Measurements from ENCODE around the gene ZYG11A.

The ZYG11A gene

DNA sequence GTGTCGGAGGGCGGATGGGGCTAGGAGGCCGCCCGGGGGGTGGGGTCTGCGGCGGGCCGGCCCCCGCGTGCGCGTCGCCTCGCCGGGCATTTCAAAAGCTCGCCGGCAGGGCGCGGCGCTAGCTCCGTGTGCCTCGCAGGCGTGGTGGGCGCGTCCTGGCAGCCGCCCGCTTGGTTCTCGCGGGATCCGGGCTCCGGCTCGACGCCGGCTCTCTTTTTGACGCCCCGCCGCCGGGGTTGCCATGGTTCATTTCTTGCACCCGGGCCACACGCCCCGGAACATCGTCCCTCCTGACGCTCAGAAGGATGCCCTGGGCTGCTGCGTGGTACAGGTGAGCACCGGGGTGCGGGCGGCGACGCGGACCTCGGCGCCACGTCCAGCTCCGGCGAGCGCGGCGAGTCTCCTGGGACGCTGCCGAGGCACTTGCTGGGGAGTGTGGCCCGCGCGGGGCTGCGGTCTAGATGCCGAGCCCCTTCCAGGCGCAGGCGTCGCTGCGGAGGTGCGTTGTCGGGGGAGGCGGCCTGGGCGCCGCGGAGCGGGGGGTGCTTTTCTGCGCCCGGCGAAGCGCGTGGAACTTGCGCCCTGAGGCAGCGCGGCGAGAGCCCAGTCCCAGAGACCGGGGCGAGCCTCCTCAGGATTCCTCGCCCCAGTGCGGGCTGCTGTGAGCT is at the start of gene ZYG11A:
ZYG11A (plus strand) TSS at position 118 of the 668 bp plus-strand sequence; CDS start at position 242, 124 bp downstream.
- TF ChIP-seq GATA3 (IDR thresholded peaks at IDR 0.05; ENCODE audit: low read depth, low read length), result no peak
- TF ChIP-seq GATA2 (IDR thresholded peaks at IDR 0.05; ENCODE audit: low read depth, low read length), result no peak

DNA sequence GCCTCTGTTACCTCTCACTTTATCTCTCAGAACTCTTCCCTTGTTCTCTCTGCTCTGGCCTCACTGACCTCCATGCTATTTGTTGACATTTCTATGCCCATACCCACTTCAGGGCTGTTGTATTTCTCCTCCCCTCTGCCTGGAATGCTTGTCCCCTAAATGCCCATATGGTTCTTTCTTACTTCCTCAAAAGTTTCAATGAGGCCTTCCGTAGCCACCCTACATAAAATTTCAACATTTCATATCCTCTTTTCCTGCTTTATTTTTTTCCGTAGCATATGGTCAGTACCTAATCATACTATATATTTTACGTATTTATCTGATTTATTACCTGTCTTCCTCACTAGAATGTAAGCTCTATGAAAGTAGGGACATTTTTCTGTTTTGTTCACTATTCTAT is 47.1 kb upstream of the ZYG11A start:
- TF ChIP-seq GATA3 (IDR thresholded peaks at IDR 0.05; ENCODE audit: low read depth, low read length) (no peak), GATA2 (IDR thresholded peaks at IDR 0.05; ENCODE audit: low read depth, low read length) (no peak)

DNA sequence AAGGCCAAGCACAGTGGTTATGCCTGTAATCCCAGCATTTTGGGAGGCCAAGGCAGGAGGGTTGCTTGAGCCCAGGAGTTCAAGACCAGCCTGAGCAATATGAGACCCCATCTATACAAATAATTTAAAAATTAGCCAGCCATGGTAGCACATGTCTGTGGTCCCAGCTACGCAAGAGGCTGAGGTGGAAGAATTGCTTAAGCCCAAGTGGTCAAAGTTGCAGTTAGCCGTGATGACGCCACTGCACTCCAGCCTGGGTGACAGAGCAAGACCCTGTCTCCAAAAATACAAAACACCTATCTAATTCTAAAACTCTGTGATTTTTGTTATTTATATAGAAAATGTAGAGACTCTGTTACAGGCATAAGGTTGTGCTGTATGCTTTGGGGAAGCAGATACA is 44.2 kb upstream of the ZYG11A start:
- TF ChIP-seq GATA3 (IDR thresholded peaks at IDR 0.05; ENCODE audit: low read depth, low read length), result no peak

DNA sequence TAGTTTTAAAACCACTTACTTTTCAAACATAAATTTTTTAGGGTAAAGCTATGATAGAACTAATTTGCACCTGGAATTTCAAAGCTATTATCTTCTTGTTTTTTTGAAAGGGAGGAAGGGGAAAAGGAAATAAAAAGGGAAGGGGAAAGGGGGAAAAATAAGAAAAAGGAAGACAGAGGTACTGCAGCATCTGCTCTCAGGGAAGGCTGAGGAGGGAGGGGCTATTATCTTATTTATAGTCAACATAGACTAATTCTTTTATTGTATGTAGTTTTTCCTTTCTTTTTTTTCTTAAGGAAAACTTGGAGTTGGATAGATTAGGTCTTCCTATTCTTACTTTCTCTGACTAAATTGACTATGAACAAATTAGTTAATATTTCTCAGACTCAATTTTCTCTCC is 41.5 kb upstream of the ZYG11A start:
- no peak for TF ChIP-seq GATA3 (IDR thresholded peaks at IDR 0.05; ENCODE audit: low read depth, low read length)
- no peak for TF ChIP-seq GATA2 (IDR thresholded peaks at IDR 0.05; ENCODE audit: low read depth, low read length)

DNA sequence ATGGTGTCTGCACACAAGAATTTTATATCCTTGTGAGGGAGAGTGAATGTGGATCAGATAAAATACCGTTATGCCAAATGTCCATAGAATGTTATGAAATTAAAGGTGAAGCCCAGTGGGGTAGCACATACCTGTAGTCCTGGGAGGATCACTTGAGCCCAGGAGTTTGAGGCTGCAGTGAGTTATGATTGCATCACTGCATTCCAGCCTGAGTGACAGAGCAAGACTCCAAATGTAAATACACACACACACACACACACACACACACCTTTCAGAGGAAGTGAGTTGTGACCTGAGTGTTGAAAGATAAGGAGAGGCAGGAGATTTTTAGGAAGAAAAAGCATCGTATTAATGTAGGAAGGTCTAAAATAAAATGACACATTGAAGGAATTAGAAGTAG is 28.1 kb upstream of the ZYG11A start:
- TF ChIP-seq GATA3 (IDR thresholded peaks at IDR 0.05; ENCODE audit: low read depth, low read length), result no peak
- no peak for TF ChIP-seq GATA2 (IDR thresholded peaks at IDR 0.05; ENCODE audit: low read depth, low read length)

DNA sequence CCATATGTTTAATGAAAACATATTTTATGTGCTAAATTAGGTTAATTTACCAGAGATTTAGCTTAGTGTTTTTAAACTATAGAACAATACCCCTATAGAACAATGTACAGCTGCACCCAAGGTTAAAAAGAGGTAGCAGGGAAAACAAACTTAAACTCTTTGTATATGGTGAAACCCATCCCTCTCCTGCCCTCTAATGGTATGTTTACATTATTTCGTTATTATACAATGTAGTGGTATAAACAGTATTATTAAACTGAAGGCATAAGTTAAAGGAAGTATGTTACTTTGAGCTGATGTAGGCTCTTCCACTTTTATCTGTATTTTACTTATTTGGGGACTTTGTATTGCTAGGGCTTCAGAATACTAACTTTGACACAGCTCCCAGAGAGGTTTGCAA is 16.7 kb upstream of the ZYG11A start:
- TF ChIP-seq GATA3 (IDR thresholded peaks at IDR 0.05; ENCODE audit: low read depth, low read length), result no peak
- no peak for TF ChIP-seq GATA2 (IDR thresholded peaks at IDR 0.05; ENCODE audit: low read depth, low read length)

DNA sequence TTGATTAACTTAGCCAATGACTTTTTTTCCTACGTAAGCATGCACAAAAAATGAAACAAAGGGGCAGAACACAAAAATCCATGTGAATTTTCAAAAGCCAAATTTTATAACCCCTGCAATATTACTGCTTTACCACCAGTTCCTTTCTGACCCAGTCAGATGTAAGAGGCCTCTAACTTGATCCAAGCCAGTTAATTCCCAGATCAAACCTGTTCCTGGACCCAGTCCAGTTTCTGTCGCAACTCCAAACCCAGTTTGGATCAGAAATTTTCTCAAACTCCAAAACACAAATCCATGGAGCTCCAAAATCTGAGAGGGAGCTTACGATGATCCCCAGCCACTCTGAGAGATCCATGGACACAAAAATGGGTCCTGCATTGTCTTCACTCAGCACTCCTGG is 7.8 kb upstream of the ZYG11A start:
- TF ChIP-seq GATA3 (IDR thresholded peaks at IDR 0.05; ENCODE audit: low read depth, low read length), result no peak
- TF ChIP-seq GATA2 (IDR thresholded peaks at IDR 0.05; ENCODE audit: low read depth, low read length), result no peak

DNA sequence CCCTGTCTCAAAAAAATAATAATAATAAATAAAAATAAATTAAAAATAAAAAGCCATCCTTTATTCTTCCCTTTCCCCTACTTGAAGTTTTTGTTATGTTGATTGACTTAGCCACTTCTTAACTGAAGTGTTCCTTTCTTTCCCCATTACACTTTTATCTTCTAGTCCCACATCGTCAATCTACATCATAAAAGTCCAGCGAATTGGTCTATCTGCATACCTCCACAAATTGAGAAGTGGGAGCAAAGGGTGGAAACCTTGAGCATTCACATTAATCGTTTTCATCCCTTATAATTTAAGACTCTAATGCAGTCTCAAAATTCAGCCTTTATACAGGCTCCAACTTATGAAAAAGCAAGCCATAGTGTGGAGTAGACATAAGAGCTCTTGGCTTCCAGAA is 6.5 kb upstream of the ZYG11A start:
- TF ChIP-seq GATA2 (IDR thresholded peaks at IDR 0.05; ENCODE audit: low read depth, low read length), result no peak
- TF ChIP-seq GATA3 (IDR thresholded peaks at IDR 0.05; ENCODE audit: low read depth, low read length), result no peak

DNA sequence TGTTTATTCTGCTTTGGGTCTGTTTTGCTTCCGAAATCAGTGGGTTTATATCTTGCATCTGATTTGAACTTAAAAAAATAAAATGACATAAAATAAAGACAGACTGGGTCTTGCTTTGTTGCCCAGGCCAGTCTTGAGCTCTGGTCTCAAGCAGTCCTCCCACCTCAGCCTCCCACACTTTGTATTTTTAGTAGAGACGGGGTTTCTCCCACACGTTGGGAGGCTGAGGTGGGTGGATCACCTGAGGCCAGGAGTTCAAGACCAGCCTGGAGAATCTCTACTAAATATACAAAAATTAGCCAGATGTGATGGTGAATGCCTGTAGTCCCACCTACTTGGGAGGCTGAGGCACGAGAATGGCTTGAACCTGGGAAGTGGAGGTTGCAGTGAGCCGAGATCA is 5.9 kb downstream of the ZYG11A start:
- TF ChIP-seq GATA3 (IDR thresholded peaks at IDR 0.05; ENCODE audit: low read depth, low read length) (no peak), GATA2 (IDR thresholded peaks at IDR 0.05; ENCODE audit: low read depth, low read length) (no peak)

DNA sequence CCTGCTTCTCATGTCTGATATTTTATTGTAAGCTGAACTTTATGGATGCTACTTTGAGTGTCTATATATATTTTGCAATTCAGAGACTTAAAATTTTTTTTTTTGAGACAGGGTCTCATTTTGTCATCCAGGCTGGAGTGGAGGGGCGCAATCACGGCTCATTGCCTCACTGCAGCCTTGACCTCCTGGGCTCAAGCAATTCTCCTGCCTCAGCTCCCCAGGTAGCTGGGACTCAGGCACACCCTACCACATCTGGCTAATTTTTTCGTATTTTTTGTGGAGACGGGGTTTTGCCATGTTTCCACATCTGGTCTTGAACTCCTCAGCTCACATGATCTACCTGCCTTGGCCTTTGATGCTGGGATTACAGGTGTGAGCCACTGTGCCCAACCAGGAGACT is 8.4 kb downstream of the ZYG11A start:
- TF ChIP-seq GATA3 (IDR thresholded peaks at IDR 0.05; ENCODE audit: low read depth, low read length), result no peak
- no peak for TF ChIP-seq GATA2 (IDR thresholded peaks at IDR 0.05; ENCODE audit: low read depth, low read length)

DNA sequence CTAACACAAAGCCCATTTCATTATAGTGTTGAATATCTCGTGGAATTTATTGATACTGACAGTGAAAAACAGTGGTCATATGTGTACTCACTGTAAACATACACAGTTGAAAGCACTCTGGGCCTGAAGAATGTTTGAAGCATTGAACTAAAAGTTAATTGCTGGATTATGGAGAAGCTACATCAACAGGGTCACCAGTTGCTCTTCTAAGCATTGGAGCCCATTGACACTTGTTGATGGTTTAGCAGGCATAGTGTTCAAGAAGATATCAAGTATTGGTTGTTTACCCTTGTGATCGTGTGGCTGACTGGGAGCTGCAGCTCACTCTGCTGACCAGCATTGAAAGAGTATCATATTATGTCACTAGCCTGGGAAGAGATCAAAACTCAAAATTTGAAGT is 10.3 kb downstream of the ZYG11A start:
- TF ChIP-seq GATA2 (IDR thresholded peaks at IDR 0.05; ENCODE audit: low read depth, low read length) (no peak), GATA3 (IDR thresholded peaks at IDR 0.05; ENCODE audit: low read depth, low read length) (no peak)

DNA sequence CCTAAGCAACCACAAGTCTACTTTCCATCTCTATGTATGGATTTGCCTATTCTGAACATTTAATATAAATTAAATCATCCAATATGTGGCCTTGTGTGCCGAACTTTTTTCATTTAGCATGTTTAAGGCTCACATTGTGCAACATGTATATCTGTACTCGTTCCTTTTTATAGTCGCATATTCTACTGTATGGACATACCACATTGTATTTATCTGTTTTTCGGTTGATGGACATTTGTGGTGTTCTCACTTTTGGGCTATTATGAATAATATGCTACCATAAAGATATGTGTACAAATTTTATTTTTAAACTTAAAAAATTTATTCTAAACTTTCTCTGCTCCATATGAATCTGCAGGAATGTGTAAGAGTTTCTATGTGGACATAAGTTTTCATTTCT is 13.0 kb downstream of the ZYG11A start:
- TF ChIP-seq GATA2 (IDR thresholded peaks at IDR 0.05; ENCODE audit: low read depth, low read length) (no peak), GATA3 (IDR thresholded peaks at IDR 0.05; ENCODE audit: low read depth, low read length) (no peak)

DNA sequence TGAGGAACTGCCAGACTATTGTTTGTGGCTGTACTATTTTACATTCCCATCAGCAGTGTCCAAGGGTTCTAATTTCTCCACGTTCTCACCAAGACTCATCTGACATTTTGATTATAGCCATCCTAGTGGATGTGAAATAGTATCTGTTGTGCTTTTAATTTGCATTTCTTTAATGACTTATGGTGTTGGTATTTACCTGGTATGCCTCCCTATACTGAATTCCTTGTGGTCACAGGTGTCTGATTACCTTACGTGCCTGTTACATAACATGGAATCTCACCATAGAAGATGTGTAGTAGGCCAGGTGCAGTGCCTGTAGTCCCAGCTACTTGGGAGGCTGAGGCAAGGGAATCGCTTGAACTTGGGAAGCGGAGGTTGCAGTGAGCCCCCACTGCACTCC is 13.5 kb downstream of the ZYG11A start:
- TF ChIP-seq GATA3 (IDR thresholded peaks at IDR 0.05; ENCODE audit: low read depth, low read length), result no peak
- no peak for TF ChIP-seq GATA2 (IDR thresholded peaks at IDR 0.05; ENCODE audit: low read depth, low read length)

DNA sequence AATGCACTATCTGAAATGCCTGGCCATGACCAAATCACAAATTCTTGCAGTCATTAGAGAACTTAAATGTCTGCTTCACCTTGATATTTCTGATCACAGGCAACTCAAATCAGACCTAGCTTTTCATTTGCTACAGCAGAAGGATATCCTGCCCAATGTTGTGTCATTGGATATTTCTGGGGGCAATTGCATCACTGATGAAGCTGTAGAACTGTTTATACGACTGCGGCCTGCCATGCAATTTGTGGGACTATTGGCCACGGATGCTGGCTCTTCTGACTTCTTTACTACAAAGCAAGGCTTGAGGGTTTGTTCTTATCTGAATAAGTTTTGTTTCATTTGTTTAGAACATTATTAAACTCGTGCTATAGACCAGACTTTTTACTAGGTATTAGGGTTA is 14.9 kb downstream of the ZYG11A start:
- TF ChIP-seq GATA2 (IDR thresholded peaks at IDR 0.05; ENCODE audit: low read depth, low read length) (no peak), GATA3 (IDR thresholded peaks at IDR 0.05; ENCODE audit: low read depth, low read length) (no peak)

DNA sequence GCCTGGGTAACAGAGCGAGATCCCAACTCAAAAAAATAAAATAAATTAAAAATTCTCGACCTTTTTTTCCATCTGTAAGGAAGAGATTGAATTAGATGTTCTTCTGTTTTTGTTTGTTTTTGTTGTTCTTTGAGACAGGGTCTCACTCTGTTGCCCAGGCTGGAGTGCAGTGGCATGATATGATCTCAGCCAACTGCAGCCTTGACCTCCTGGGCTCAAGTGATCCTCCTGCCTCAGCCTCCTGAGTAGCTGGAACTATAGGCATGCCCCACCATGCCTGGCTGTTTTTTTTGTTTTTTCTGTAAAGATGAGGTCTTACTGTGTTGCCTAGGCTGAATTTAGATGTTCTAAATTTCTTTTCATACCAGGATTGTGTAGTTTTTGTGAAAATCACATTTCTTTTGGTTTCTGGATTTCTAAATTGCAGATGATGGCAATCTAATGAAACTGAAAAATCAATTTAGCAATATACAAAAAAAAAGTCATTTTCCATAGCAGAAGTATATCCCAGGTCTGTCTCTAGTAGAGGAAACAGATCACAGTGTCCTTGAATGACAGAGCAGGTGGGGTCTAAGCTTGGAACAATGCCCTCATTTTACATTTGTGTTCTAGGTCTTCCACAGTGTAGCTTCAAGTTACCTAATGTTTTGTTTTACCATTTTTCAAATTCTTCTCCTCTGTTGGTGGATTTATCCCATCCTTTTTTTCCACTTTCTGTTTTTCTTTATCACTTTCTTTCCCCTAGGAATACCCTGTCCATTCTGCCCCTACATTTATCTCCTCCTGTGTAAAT is 20.3 kb downstream of the ZYG11A start:
- TF ChIP-seq GATA3 (IDR thresholded peaks at IDR 0.05; ENCODE audit: low read depth, low read length), result no peak
- no peak for TF ChIP-seq GATA2 (IDR thresholded peaks at IDR 0.05; ENCODE audit: low read depth, low read length)

All from SH-SY5Y (cell line).